Body of pancreas (tissue), 4 donors: ENCODE results near the gene ATG2B. TPM values are rescaled to one million over a fixed set of nuclear protein-coding genes. Genes with fewer than 3 reads are reported as not detected.
A peak's percentile ranks its signal among the peaks of the same experiment; 100 is the strongest.

ENCODE experiments used
- ATAC-seq: fragments of 150-250 bp; one replicate; pipeline ENCODE4 v1.9.1; 2016
- DNase-seq, 4 donors: peaks; one replicate each; pipeline ENCODE4 v3.0.0-alpha.2; 2019
- H3K27ac ChIP-seq, 4 donors: fragments of 200-600 bp; sonication (generic); 1 replicate in 3 of 4; 2 replicates in 1 of 4; pipeline versions ENCODE4 v1.5.1 to v1.6.1; 2016 to 2019; ENCODE audit warnings: mild to moderate bottlenecking in 1 of 4, mixed read lengths in 1 of 4, moderate library complexity in 1 of 4
- H3K27me3 ChIP-seq, 2 donors: fragments of 200-600 bp; sonication (generic); one replicate each; pipeline ENCODE4 v1.6.0; 2016; ENCODE audit warnings: mild to moderate bottlenecking in 1 of 2
- H3K36me3 ChIP-seq, 2 donors: fragments of 200-600 bp; sonication (generic); replicated peaks in 1 of 2; 2 replicates each; pipeline ENCODE4 v1.5.1; 2016; ENCODE audit warnings: low read depth in 2 of 2; ENCODE audit not compliant: insufficient read depth in 1 of 2
- H3K4me1 ChIP-seq: fragments of 200-600 bp; sonication (generic); one replicate; pipeline ENCODE4 v1.6.0; 2016
- H3K4me3 ChIP-seq, 2 donors: fragments of 200-600 bp; sonication (generic); 1 replicate in 1 of 2; 2 replicates in 1 of 2; pipeline ENCODE4 v1.5.1; 2016 to 2019
- H3K9me3 ChIP-seq, 3 donors: fragments of 200-600 bp; sonication (generic); 1 replicate in 2 of 3; 2 replicates in 1 of 3; pipeline ENCODE4 v1.5.1; 2016
- POLR2A ChIP-seq, 3 donors: fragments of 450-650 bp; IDR thresholded peaks; one replicate each; pipeline ENCODE4 v1.6.1; 2016; ENCODE audit warnings: antibody characterized with exemption in 3 of 3, mild to moderate bottlenecking in 2 of 3
- WGBS, 2 donors: methylation state at CpG; one replicate each; pipeline ENCODE4 v1.1.5; 2017; 5-methylcytosine and 5-hydroxymethylcytosine counted together
- intact Hi-C: fragments of 100-400 bp; cut with DNase I; formaldehyde crosslinking; loops from one replicate; pipeline ENCODE4 v1.15.1; 2023
- total RNA-seq, 2 donors: library from RNA; depleted of rRNA; stranded (reverse); fragments of >200 nt; gene quantifications; one replicate each; pipeline ENCODE4 v1.1.0, GENCODE V29; 2016
- TF ChIP-seq, protein P1 (sequence below), 7 experiments: fragments of 450-650 bp in 4 of 7; fragments of 200-600 bp in 3 of 7; sonication (generic) in 3 of 7; IDR thresholded peaks; one replicate each; pipeline ENCODE4 v1.5.1; 2016 to 2019; ENCODE audit warnings: antibody characterized with exemption in 7 of 7

Gene ATG2B
- total RNA-seq, 2 donors from 2014 or later = 26.2 to 51.7 TPM

DNA sequence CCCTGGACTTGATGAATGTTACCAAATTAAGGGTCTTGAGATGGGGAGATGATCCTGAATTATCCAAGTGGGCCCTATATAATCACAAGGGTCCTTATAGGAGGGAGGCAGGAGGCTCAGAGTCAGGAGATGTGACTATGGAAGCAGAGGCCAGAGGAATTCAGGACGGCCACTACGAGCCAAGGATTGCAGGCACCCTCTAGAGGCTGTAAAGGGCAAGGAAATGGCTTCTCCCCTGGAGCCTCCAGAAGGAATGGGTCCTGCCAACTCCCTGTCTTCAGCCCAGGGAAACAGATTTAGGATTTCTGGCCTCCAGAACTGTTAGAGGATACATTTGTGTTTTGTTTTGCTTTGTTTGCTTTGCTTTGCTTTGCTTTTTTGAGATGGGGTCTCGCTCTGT lies 98.3 kb downstream of the ATG2B start:
- Histone ChIP-seq H3K9me3 (no peaks in the 10 kb centered on the region), H3K27me3 (no peaks in the 10 kb centered on the region), H3K4me1 (peaks cover 80% of the 10 kb centered on the region), H3K36me3 (no peaks in the 10 kb centered on the region), H3K4me3 (no peak overlapping the region), H3K27ac (peak overlapping the region; percentile 34 to 93 (median 86))
- intact Hi-C loops = no loop called here
- ATAC-seq = no peak
- DNase-seq = peak in 1 of 4 donors; percentile 46
- 62 to 80% methylated on average over 3 of the region's 3 CpGs for WGBS, 2 donors
- TF ChIP-seq, protein P1, sequence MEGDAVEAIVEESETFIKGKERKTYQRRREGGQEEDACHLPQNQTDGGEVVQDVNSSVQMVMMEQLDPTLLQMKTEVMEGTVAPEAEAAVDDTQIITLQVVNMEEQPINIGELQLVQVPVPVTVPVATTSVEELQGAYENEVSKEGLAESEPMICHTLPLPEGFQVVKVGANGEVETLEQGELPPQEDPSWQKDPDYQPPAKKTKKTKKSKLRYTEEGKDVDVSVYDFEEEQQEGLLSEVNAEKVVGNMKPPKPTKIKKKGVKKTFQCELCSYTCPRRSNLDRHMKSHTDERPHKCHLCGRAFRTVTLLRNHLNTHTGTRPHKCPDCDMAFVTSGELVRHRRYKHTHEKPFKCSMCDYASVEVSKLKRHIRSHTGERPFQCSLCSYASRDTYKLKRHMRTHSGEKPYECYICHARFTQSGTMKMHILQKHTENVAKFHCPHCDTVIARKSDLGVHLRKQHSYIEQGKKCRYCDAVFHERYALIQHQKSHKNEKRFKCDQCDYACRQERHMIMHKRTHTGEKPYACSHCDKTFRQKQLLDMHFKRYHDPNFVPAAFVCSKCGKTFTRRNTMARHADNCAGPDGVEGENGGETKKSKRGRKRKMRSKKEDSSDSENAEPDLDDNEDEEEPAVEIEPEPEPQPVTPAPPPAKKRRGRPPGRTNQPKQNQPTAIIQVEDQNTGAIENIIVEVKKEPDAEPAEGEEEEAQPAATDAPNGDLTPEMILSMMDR (IDR thresholded peaks at IDR 0.05) = peak in 4 of 7 experiments; percentile 21 to 33 (median 26)
- TF ChIP-seq POLR2A (IDR thresholded peaks at IDR 0.05) = no peak

DNA sequence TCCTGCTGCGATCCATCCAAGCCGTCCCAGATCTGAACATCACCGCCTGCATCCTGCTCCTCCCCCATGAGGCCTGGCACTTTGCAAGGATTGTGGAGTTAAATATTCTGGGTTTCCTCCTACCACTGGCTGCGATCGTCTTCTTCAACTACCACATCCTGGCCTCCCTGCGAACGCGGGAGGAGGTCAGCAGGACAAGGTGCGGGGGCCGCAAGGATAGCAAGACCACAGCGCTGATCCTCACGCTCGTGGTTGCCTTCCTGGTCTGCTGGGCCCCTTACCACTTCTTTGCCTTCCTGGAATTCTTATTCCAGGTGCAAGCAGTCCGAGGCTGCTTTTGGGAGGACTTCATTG lies 99.0 kb downstream of the ATG2B start:
- 93 to 98% methylated on average over 13 to 14 of the region's 14 CpGs for WGBS, 2 donors
- DNase-seq (no peak), ATAC-seq (no peak)
- no peaks in the 10 kb centered on the region for H3K27me3 ChIP-seq
- no peaks in the 10 kb centered on the region for H3K9me3 ChIP-seq
- intact Hi-C loops = no loop called here
- peaks cover 73% of the 10 kb centered on the region for H3K4me1 ChIP-seq
- H3K36me3 ChIP-seq = no peaks in the 10 kb centered on the region
- H3K4me3 ChIP-seq = no peak overlapping the region
- TF ChIP-seq, protein P1 (IDR thresholded peaks at IDR 0.05) = no peak
- no peak for TF ChIP-seq POLR2A (IDR thresholded peaks at IDR 0.05)
- H3K27ac ChIP-seq = peak overlapping the region in 3 of 4 donors; percentile 20 to 93 (median 83)

DNA sequence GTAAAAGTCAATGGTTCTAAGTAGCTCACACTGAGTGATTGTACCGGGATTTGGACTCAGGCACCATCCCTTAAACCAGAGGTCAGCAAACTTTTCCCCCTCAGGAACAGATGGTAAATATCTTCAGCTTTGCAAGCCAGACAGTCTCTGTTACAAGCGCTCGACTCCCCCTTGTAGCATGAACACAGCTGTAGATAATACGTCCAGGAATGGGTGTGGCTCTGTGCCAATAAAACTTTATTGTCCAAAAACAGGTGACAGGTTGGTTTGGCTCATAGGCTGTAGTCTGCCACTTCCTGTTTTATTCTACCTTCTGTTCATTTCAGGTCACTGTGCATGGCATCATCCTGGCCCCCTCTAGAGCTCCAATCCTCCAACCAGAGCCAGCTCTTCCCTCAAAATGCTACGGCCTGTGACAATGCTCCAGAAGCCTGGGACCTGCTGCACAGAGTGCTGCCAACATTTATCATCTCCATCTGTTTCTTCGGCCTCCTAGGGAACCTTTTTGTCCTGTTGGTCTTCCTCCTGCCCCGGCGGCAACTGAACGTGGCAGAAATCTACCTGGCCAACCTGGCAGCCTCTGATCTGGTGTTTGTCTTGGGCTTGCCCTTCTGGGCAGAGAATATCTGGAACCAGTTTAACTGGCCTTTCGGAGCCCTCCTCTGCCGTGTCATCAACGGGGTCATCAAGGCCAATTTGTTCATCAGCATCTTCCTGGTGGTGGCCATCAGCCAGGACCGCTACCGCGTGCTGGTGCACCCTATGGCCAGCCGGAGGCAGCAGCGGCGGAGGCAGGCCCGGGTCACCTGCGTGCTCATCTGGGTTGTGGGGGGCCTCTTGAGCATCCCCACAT lies 99.6 kb downstream of the ATG2B start:
- no peaks in the 10 kb centered on the region for H3K36me3 ChIP-seq
- WGBS, 2 donors = 80% methylated on average over 11 to 20 of the region's 20 CpGs
- H3K4me1 ChIP-seq = peaks cover 67% of the 10 kb centered on the region
- no peaks in the 10 kb centered on the region for H3K27me3 ChIP-seq
- no peak overlapping the region for H3K4me3 ChIP-seq
- no peaks in the 10 kb centered on the region for H3K9me3 ChIP-seq
- DNase-seq = peak in 1 of 4 donors; percentile 34
- intact Hi-C loops = no loop called here
- ATAC-seq = no peak
- TF ChIP-seq, protein P1 (IDR thresholded peaks at IDR 0.05) = no peak
- no peak for TF ChIP-seq POLR2A (IDR thresholded peaks at IDR 0.05)
- peak overlapping the region in 3 of 4 donors; percentile 20 to 93 (median 83) for H3K27ac ChIP-seq

DNA sequence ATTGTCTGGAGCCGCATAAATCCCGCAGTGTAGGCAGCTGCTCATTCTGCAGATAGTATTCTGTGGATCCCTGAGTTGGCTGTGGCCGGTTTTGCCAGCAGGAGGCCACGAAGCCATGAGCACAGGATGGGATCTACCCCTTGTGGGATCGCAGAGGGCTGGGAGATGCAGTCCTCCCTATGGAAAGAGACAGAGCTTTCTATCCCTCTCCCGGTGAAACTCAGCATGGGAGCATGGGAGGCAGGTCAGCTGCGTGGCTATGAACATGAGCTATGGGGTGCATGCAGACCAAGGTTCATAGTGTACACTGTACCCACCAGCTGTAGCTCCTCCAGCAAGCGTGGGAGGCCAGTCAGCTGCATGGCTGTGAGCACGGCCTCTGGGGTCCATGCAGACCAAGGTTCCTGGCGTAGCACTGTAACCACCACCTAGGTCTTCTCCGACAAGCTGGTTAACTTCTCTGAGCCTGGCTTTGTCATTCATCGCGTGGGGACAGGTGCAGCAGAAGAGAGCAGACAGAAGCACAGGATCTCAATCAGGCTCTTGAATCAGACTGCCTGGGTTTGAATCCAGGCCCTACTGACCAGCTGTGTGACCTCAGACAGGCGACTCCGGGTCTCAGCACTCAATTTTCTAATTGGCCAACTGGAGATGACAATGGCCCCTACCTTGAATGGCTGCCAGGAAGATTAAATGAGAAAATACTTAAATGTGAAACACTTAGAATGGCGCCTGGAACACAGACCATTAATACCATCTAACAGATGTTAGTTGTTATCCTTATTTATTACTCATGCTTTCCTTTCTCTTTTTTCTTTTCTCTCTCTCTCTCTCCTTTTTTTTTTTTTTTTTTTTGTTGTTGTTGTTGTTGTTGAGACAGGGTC lies 101.1 kb downstream of the ATG2B start:
- Histone ChIP-seq H3K9me3 (no peaks in the 10 kb centered on the region), H3K4me3 (no peak overlapping the region), H3K27me3 (no peaks in the 10 kb centered on the region), H3K27ac (peak overlapping the region in 3 of 4 donors; percentile 58 to 87 (median 58)), H3K4me1 (peaks cover 51% of the 10 kb centered on the region), H3K36me3 (no peaks in the 10 kb centered on the region)
- peak; percentile 40 for ATAC-seq
- intact Hi-C loops = no loop called here
- TF ChIP-seq, protein P1 (IDR thresholded peaks at IDR 0.05) = peak in 3 of 7 experiments; percentile 15 to 24 (median 15)
- TF ChIP-seq POLR2A (IDR thresholded peaks at IDR 0.05) = no peak
- peak; percentile 42 to 89 (median 54) for DNase-seq
- 46 to 54% methylated on average over 12 to 15 of the region's 16 CpGs for WGBS, 2 donors
